ENCODE data around the gene MIEF1.

The MIEF1 gene

GRCh38 chr22:39563571-39564428 lies 61.7 kb downstream of the MIEF1 start:
- no peak for DNase-seq

GRCh38 chr22:39565414-39565944 lies 63.4 kb downstream of the MIEF1 start:
- DNase-seq, result no peak

- no peak for DNase-seq
These were observed 65.3 kb downstream of the MIEF1 start for GRCh38 chr22:39567135-39567946.
